A549 (cell line): ENCODE results near the gene SERPING1. TPM values are rescaled to one million over a fixed set of nuclear protein-coding genes. Genes with fewer than 3 reads are reported as not detected.

Source experiments
- ATAC-seq, 2 experiments: fragments of 200-7000 bp in 1 of 2; fragments of >200 bp in 1 of 2; cut with Nextera tagmentation in 1 of 2; cut with Tn5 transposase in 1 of 2; 3 replicates each; pipeline versions ENCODE4 v1.8.0 to v1.9.1; 2018 to 2020; ENCODE audit warnings: mild to moderate bottlenecking in 1 of 2, moderate library complexity in 1 of 2
- CTCF ChIA-PET: fragments of 300-600 bp; sonication (Branson Sonifier 250); formaldehyde crosslinking; extraction: SDS; loops from one replicate; lab custom pipeline; 2021; ENCODE audit warnings: antibody characterized with exemption, inconsistent platforms; lab: Yijun Ruan, JAX
- POLR2A ChIA-PET: fragments of 350-600 bp; formaldehyde crosslinking; extraction: SDS; loops from one replicate; lab custom pipeline; 2021; ENCODE audit warnings: antibody characterized with exemption, inconsistent platforms; lab: Yijun Ruan, JAX
- DNase-seq, 2 experiments: peaks; one replicate each; pipeline versions ENCODE4 v3.0.0 to v3.0.0-alpha.2; 2011 to 2016; ENCODE audit warnings: low read depth in 1 of 2, low spot score in 1 of 2
- FAIRE-seq: peaks from 2 replicates; lab custom pipeline; 2011; peaks lifted over from hg19 to GRCh38; lab: Jason Lieb, UNC
- H3K27ac ChIP-seq, 2 experiments: fragments of >200 bp; sonication (Bioruptor Twin); formaldehyde crosslinking; 3 replicates each; pipeline ENCODE4 v1.5.1; 2016 to 2017
- H3K4me1 ChIP-seq: fragments of >200 bp; sonication (Bioruptor Twin); formaldehyde crosslinking; 3 replicates; pipeline ENCODE4 v1.6.1; 2016
- H3K4me2 ChIP-seq: fragments of >200 bp; sonication (Bioruptor Twin); formaldehyde crosslinking; 3 replicates; pipeline ENCODE4 v1.6.1; 2016
- H3K4me3 ChIP-seq: fragments of >200 bp; sonication (Bioruptor Twin); formaldehyde crosslinking; 3 replicates; pipeline ENCODE4 v1.5.1; 2016
- H3K9me3 ChIP-seq: fragments of >200 bp; sonication (Bioruptor Twin); formaldehyde crosslinking; 3 replicates; pipeline ENCODE4 v1.6.1; 2016
- BHLHE40 ChIP-seq: IDR thresholded peaks from 2 replicates; pipeline ENCODE4 v1.6.1; 2012; ENCODE audit warnings: low read depth, low read length, inconsistent platforms
- CTCF ChIP-seq: fragments of >200 bp; sonication (Bioruptor Twin); formaldehyde crosslinking; IDR thresholded peaks from 3 replicates; pipeline ENCODE4 v1.5.1; 2016
- EP300 ChIP-seq, 2 experiments: fragments of >200 bp; sonication (Bioruptor Twin); formaldehyde crosslinking; IDR thresholded peaks; 2 replicates in 1 of 2; 3 replicates in 1 of 2; pipeline ENCODE4 v1.6.1; 2016 to 2017
- ESRRA ChIP-seq: fragments of 150-350 bp; IDR thresholded peaks from 2 replicates; pipeline ENCODE4 v1.6.1; 2014; ENCODE audit warnings: mild to moderate bottlenecking, low read length, borderline replicate concordance
- GATA3 ChIP-seq: IDR thresholded peaks from 2 replicates; pipeline ENCODE4 v1.6.1; 2012; ENCODE audit warnings: borderline replicate concordance
- HEYL ChIP-seq: fragments of 250-450 bp; sonication (Bioruptor Pico); IDR thresholded peaks from 2 replicates; pipeline ENCODE4 v1.8.0; 2021; ENCODE audit warnings: mild to moderate bottlenecking, moderate library complexity
- KDM5A ChIP-seq: fragments of 200-600 bp; sonication (generic); IDR thresholded peaks from 2 replicates; pipeline ENCODE4 v1.6.1; 2016; ENCODE audit warnings: antibody characterized with exemption, mild to moderate bottlenecking
- MAFK ChIP-seq: fragments of 450-650 bp; IDR thresholded peaks from 2 replicates; pipeline ENCODE4 v1.6.1; 2014; ENCODE audit not compliant: partially characterized antibody
- MAZ ChIP-seq: fragments of 150-350 bp; IDR thresholded peaks from 2 replicates; pipeline ENCODE4 v1.6.1; 2014; ENCODE audit warnings: antibody characterized with exemption, low read depth, low read length, borderline replicate concordance
- NPAS2 ChIP-seq: fragments of 250-450 bp; sonication (Bioruptor Pico); IDR thresholded peaks from 2 replicates; pipeline ENCODE4 v1.8.0; 2022; ENCODE audit warnings: mild to moderate bottlenecking, moderate library complexity, borderline replicate concordance
- PHF8 ChIP-seq: fragments of 200-600 bp; sonication (generic); IDR thresholded peaks from 2 replicates; pipeline ENCODE4 v1.6.1; 2016; ENCODE audit warnings: low read depth, mild to moderate bottlenecking, antibody characterized with exemption, moderate library complexity, borderline replicate concordance
- POLR2A ChIP-seq: IDR thresholded peaks from 2 replicates; pipeline ENCODE4 v1.6.1; 2012; ENCODE audit warnings: mild to moderate bottlenecking, low read length
- POLR2AphosphoS2 ChIP-seq: conservative IDR thresholded peaks from 2 replicates; pipeline ENCODE4 v1.6.1; 2012; ENCODE audit warnings: low read length, improper control_type of control experiment, inconsistent platforms
- RAD21 ChIP-seq, 2 experiments: fragments of >200 bp in 1 of 2; sonication (Bioruptor Twin) in 1 of 2; formaldehyde crosslinking in 1 of 2; IDR thresholded peaks in 1 of 2; conservative IDR thresholded peaks in 1 of 2; 2 replicates in 1 of 2; 3 replicates in 1 of 2; pipeline ENCODE4 v1.6.1; 2012 to 2018; ENCODE audit warnings: inconsistent platforms in 1 of 2
- RCOR1 ChIP-seq: fragments of 150-350 bp; IDR thresholded peaks from 2 replicates; pipeline ENCODE4 v1.6.1; 2014; ENCODE audit warnings: antibody characterized with exemption, low read length, low read depth
- SREBF2 ChIP-seq: fragments of 450-650 bp; IDR thresholded peaks from 2 replicates; pipeline ENCODE4 v1.6.1; 2014; ENCODE audit warnings: mild to moderate bottlenecking, moderate library complexity
- TFCP2L1 ChIP-seq: fragments of 250-450 bp; sonication (Bioruptor Pico); IDR thresholded peaks from 2 replicates; pipeline ENCODE4 v1.5.0; 2021; ENCODE audit warnings: mild to moderate bottlenecking
- ZC3H11A ChIP-seq: fragments of 450-650 bp; IDR thresholded peaks from 2 replicates; pipeline ENCODE4 v1.6.1; 2014; ENCODE audit warnings: antibody characterized with exemption, mild to moderate bottlenecking
- ZFP36 ChIP-seq: fragments of 450-650 bp; IDR thresholded peaks from 2 replicates; pipeline ENCODE4 v1.6.1; 2014; ENCODE audit warnings: borderline replicate concordance; ENCODE audit not compliant: partially characterized antibody
- ZSCAN20 ChIP-seq: fragments of 250-450 bp; sonication (Bioruptor Pico); IDR thresholded peaks from 2 replicates; pipeline ENCODE4 v1.8.0; 2022; ENCODE audit warnings: mild to moderate bottlenecking, moderate library complexity
- WGBS: methylation state at CpG from one replicate; pipeline ENCODE4 v1.1.6; 2017; ENCODE audit errors: missing lambda C conversion rate; 5-methylcytosine and 5-hydroxymethylcytosine counted together
- polyA plus RNA-seq, 4 experiments: library from polyadenylated mRNA; depleted of rRNA in 3 of 4; stranded (reverse); fragments of >200 nt; fragmentation: RNase III in 1 of 4; extraction: RNeasy Plus Mini Kit Qiagen cat#74134 plus additional on column Dnase treatment in 1 of 4; gene quantifications; 2 replicates in 3 of 4; 3 replicates in 1 of 4; pipeline ENCODE4 v1.2.3, GENCODE V29; 2011 to 2017
- TF ChIP-seq, protein P1 (sequence below): fragments of 150-350 bp; IDR thresholded peaks from 2 replicates; pipeline ENCODE4 v1.6.1; 2014; ENCODE audit warnings: low read depth, mild to moderate bottlenecking, low read length
- TF ChIP-seq, protein P2 (sequence below): IDR thresholded peaks from 2 replicates; pipeline ENCODE4 v1.6.1; 2012; ENCODE audit warnings: low read depth, borderline replicate concordance

The SERPING1 gene
- polyA plus RNA-seq, 2 of the 4 experiments (the other 2 are of a cell fraction), result 0.59 to 0.63 TPM

DNA sequence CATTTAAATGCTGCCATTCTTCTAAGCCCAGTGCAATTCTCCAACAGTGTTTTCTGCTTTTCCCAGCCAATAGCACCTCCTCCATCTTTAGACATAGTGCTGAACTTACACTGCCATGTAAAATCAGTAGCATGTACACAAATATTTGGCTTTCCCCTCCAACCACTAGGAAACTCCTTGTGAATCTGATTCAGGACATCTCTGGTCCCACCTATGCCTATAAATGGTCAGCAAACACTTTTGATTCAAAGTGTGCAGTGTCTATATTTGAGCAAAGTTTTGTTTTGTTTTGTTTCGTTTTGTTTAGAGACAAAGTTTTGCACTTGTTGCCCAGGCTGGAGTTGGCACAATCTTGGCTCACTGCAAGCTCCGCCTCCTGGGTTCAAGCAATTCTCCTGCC is 27.4 kb downstream of the SERPING1 start:
- ATAC-seq, result no peak
- no peak for DNase-seq
- no peak overlapping the region for H3K4me3 ChIP-seq
- WGBS, result 50% methylated on average over 2 of the region's 2 CpGs
- ChIA-PET CTCF (interaction anchor here (0.6 to 0.8 kb wide), 2 partner anchors 11 to 20 kb away, joined by 3 to 4 read pairs; no protein-coding TSS in a partner anchor), POLR2A (no interaction called here)
- H3K9me3 ChIP-seq, result peaks cover 10% of the 10 kb centered on the region; the same call in 2 of the 3 replicates
- no peak overlapping the region for H3K4me2 ChIP-seq
- no peaks in the 10 kb centered on the region for H3K4me1 ChIP-seq
- no peak overlapping the region for H3K27ac ChIP-seq
- no peak for FAIRE-seq
- TF ChIP-seq MAFK, result no peak
- TF ChIP-seq RCOR1, result no peak
- no peak for TF ChIP-seq EP300 (IDR thresholded peaks at IDR 0.05)
- TF ChIP-seq ESRRA, result no peak
- no peak for TF ChIP-seq ZC3H11A
- TF ChIP-seq BHLHE40, result no peak
- no peak for TF ChIP-seq KDM5A
- no peak for TF ChIP-seq PHF8
- no peak for TF ChIP-seq POLR2A
- no peak for TF ChIP-seq HEYL (CRISPR knock-in tag)
- TF ChIP-seq SREBF2, result no peak
- no peak for TF ChIP-seq RAD21 (conservative IDR thresholded peaks at IDR 0.05 in 1 of 2, IDR thresholded peaks at IDR 0.05 in 1 of 2)

GRCh38 chr11:57626895-57627294 is 29.4 kb downstream of the SERPING1 start:
- Histone ChIP-seq H3K9me3 (no peaks in the 10 kb centered on the region), H3K4me2 (no peak overlapping the region)
- no peak for FAIRE-seq
- no peak for DNase-seq
- POLR2A ChIA-PET, result no interaction called here
- TF ChIP-seq POLR2AphosphoS2 (no peak), GATA3 (no peak)
- TF ChIP-seq, protein P1, sequence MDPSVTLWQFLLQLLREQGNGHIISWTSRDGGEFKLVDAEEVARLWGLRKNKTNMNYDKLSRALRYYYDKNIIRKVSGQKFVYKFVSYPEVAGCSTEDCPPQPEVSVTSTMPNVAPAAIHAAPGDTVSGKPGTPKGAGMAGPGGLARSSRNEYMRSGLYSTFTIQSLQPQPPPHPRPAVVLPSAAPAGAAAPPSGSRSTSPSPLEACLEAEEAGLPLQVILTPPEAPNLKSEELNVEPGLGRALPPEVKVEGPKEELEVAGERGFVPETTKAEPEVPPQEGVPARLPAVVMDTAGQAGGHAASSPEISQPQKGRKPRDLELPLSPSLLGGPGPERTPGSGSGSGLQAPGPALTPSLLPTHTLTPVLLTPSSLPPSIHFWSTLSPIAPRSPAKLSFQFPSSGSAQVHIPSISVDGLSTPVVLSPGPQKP, result no peak
- TF ChIP-seq, all 56 proteins: peak for 0
- H3K27ac ChIP-seq, result no peak overlapping the region
- no peaks in the 10 kb centered on the region for H3K4me1 ChIP-seq
- H3K4me3 ChIP-seq, result no peak overlapping the region
- CTCF ChIA-PET, result interaction anchor here (1.0 to 3.2 kb wide), 3 partner anchors 14 to 59 kb away, joined by 3 to 17 read pairs (median 14); partner anchors contain the start of gene UBE2L6
- 35% methylated on average over 1 of the region's 1 CpG for WGBS
- no peak for ATAC-seq

DNA sequence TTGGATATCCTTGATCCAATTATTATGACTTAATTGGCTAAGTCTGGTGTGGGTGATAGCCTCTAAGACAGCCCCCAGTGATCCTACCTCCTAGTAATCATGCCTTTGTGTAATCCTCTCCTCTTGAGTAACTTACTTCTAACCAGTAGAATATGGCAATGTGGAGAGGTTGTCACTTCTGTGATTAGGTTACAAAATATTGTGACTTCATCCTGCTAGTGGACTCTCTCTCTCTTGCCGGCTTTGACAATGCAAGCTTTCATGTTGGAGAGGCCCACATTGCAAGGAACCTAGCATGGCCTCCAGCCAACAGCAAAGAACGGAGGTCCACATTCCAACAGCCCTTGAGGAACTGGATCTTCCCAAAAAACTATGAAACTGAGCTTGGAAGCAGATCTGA is 32.7 kb downstream of the SERPING1 start:
- CTCF ChIA-PET, result interaction anchor here (1.0 to 3.3 kb wide), 4 partner anchors 11 to 62 kb away, joined by 3 to 24 read pairs (median 10); partner anchors contain the start of gene UBE2L6

More for the DNA sequence above, 32.7 kb downstream of the SERPING1 start:
- 40% methylated on average over 2 of the region's 2 CpGs for WGBS
- H3K4me2 ChIP-seq, result no peak overlapping the region
- H3K27ac ChIP-seq, result no peak overlapping the region
- TF ChIP-seq EP300 (IDR thresholded peaks at IDR 0.05), result no peak
- TF ChIP-seq ESRRA, result no peak
- no peak for TF ChIP-seq ZSCAN20
- no peak for TF ChIP-seq TFCP2L1 (CRISPR knock-in tag)
- no peak for TF ChIP-seq CTCF
- TF ChIP-seq ZFP36, result no peak
- TF ChIP-seq ZC3H11A, result no peak
- no peak for TF ChIP-seq NPAS2
- no peak for TF ChIP-seq BHLHE40
- TF ChIP-seq, protein P2, sequence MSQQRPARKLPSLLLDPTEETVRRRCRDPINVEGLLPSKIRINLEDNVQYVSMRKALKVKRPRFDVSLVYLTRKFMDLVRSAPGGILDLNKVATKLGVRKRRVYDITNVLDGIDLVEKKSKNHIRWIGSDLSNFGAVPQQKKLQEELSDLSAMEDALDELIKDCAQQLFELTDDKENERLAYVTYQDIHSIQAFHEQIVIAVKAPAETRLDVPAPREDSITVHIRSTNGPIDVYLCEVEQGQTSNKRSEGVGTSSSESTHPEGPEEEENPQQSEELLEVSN, result no peak
- no peak for TF ChIP-seq MAZ
- no peak for DNase-seq
- ATAC-seq, result no peak
- no peak for FAIRE-seq
- no peak overlapping the region for H3K4me3 ChIP-seq
- H3K9me3 ChIP-seq, result no peaks in the 10 kb centered on the region
- H3K4me1 ChIP-seq, result no peaks in the 10 kb centered on the region
- POLR2A ChIA-PET, result no interaction called here
